NB4 (cell line): ENCODE data around the gene L1CAM.

Source experiments
- DNase-seq: peaks from one replicate; pipeline ENCODE4 v3.0.0; 2010; ENCODE audit warnings: low read depth
- H3K4me3 ChIP-seq: one replicate; pipeline ENCODE4 v1.5.1; 2011; ENCODE audit warnings: mild to moderate bottlenecking, low read depth, low read length, moderate library complexity
- CTCF ChIP-seq: IDR thresholded peaks from one replicate; pipeline ENCODE4 v1.5.1; 2012; ENCODE audit warnings: low read depth, low read length
- MAX ChIP-seq: IDR thresholded peaks from 2 replicates; pipeline ENCODE4 v1.6.1; 2011; ENCODE audit warnings: low read depth, low read length
- MYC ChIP-seq: IDR thresholded peaks from 2 replicates; pipeline ENCODE4 v1.6.1; 2011; ENCODE audit warnings: low read depth, low read length
- POLR2A ChIP-seq: IDR thresholded peaks from 2 replicates; pipeline ENCODE4 v1.6.1; 2011; ENCODE audit warnings: mild to moderate bottlenecking; ENCODE audit not compliant: insufficient read length; ENCODE audit errors: extremely low read depth

L1CAM gene

GRCh38 chrX:153903238-153903980, 17.4 kb upstream of the L1CAM start:
- no peak for TF ChIP-seq POLR2A
- no peak for TF ChIP-seq CTCF
- TF ChIP-seq MYC = no peak
- H3K4me3 ChIP-seq = no peak overlapping the region
- DNase-seq = peak; percentile 45

GRCh38 chrX:153902385-153902784, 16.4 kb upstream of the L1CAM start:
- TF ChIP-seq CTCF (no peak), MAX (no peak), MYC (no peak), POLR2A (no peak)
- H3K4me3 ChIP-seq = no peak overlapping the region
- DNase-seq = peak; percentile 75

GRCh38 chrX:153901753-153902140, 15.8 kb upstream of the L1CAM start:
- H3K4me3 ChIP-seq = no peak overlapping the region
- peak; percentile 72 for DNase-seq
- TF ChIP-seq MYC = no peak
- TF ChIP-seq MAX = no peak
- TF ChIP-seq POLR2A = no peak
- no peak for TF ChIP-seq CTCF

GRCh38 chrX:153900831-153901752, 15.1 kb upstream of the L1CAM start:
- peak; percentile 96 for DNase-seq
- no peak overlapping the region for H3K4me3 ChIP-seq
- no peak; the same call in 1 of the 2 replicates for TF ChIP-seq MAX
- peak; percentile 59; the same call in 1 of the 2 replicates for TF ChIP-seq MYC

GRCh38 chrX:153897899-153898298, 11.9 kb upstream of the L1CAM start:
- no peak for DNase-seq
- H3K4me3 ChIP-seq = no peak overlapping the region
- TF ChIP-seq MAX (no peak), MYC (no peak), CTCF (no peak), POLR2A (no peak)

GRCh38 chrX:153889123-153889522, 3.1 kb upstream of the L1CAM start:
- DNase-seq = no peak
- TF ChIP-seq MYC = no peak
- no peak for TF ChIP-seq CTCF
- no peak for TF ChIP-seq MAX
- no peak for TF ChIP-seq POLR2A
- H3K4me3 ChIP-seq = no peak overlapping the region
